ENCODE data around the gene SLC22A5. TPM values are rescaled to one million over a fixed set of nuclear protein-coding genes. Genes with fewer than 3 reads are reported as not detected.
"Not testable (repeated sequence)": the region's sequence is repeated elsewhere in the genome, so short reads cannot be mapped to it uniquely, and the experiment has no call there.

The SLC22A5 gene
- total and polyA plus RNA-seq, 7 experiments from 2014 or later, result 1.8 to 10.8 (median 6.9) TPM

DNA sequence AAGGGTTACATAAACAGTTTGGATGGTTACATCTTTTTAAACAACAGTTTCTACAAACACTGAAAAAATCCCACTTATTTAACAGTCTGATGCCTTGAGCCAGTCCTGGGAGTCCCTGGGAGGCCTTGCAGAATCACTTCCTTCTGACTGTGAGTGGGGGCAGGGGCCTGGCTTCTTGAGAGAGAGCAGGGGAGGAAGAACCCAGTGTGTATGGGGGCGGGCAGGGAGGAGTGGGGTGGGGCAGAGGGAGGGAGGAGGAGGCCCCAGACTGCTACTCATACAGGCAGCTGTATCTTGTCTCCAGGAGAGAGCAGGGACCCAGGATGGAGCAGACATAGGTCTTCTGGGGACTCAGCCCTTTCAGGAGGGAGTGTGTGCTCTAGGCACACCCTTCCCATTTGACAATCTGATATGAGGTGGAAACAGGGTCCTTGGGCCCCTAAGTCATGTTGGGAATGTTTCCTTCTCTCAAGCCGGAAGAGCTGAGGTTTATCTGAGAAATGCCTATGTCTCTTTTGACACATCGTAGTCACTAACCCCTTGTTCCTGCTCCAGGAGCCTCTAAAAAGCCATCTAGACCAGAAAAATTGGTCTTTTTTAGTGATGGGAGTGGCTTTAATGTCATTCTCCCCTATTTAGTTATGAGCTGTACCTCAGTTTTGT lies 68.2 kb downstream of the SLC22A5 start:
- Histone ChIP-seq H3K9me3 (ENCODE audit: control insufficient read depth in 2 of 3, low read length in 3 of 3) (no peaks in the 10 kb centered on the region), H3K27me3 (ENCODE audit: control insufficient read depth in 2 of 2, insufficient read depth in 2 of 2, low read length in 2 of 2) (no peaks in the 10 kb centered on the region), H3K36me3 (ENCODE audit: control insufficient read depth in 2 of 3, insufficient read depth in 3 of 3, low read length in 3 of 3) (peaks cover 0 to 7% (median 0%) of the 10 kb centered on the region in 3 experiments), H3K4me3 (ENCODE audit: low read length) (peak overlapping the region; percentile 25), H3K27ac (ENCODE audit: low read depth, low read length) (peak overlapping the region; percentile 67), H3K4me1 (ENCODE audit: control insufficient read depth in 2 of 2, insufficient read depth in 2 of 2, low read length in 2 of 2) (peaks cover 61 to 86% of the 10 kb centered on the region in 2 donors)
- Mint-ChIP-seq H3K27me3 (no peaks in the 10 kb centered on the region), H3K4me3 (peak overlapping the region; percentile 60 to 79 (median 68)), H3K27ac (peak overlapping the region; percentile 79 to 93 (median 85)), H3K9me3 (no peaks in the 10 kb centered on the region), H3K4me1 (peaks cover 68 to 96% (median 83%) of the 10 kb centered on the region in 7 donors), H3K36me3 (peaks cover 0 to 31% (median 26%) of the 10 kb centered on the region in 5 donors)
- DNase-seq (peak in 8 of 9 donors; percentile 36 to 66 (median 56)), ATAC-seq (peak; percentile 88)
- POLR2A ChIA-PET, result interaction anchor here (0.6 to 6.8 kb wide), 13 partner anchors 10 to 63 kb away, joined by 3 to 88 read pairs (median 9); partner anchors contain the start of gene IRF1
- CTCF ChIA-PET, result interaction anchor here (0.9 to 3.6 kb wide), 11 partner anchors 9 to 63 kb away, joined by 3 to 27 read pairs (median 6); partner anchors contain the start of gene IRF1
- intact Hi-C loops (cut with micrococcal nuclease), result loop anchor here (1.0 kb wide), 5 partner anchors 9 to 19 kb away; no protein-coding TSS in a partner anchor

DNA sequence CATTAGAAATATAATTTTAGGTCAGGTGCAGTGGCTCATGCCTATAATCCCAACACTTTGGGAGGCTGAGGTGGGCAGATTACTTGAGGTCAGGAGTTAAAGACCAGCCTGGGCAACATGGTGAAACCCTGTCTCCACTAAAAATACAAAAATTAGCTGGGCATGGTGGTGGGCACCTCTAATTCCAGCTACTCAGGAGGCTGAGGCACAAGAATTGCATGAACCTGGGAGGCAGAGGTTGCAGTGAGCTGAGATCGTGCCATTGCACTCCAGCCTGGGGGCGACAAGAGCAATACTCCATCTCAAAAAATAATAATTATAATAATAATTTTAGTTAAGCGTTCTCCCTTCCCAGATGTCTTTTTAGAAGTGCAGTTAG lies 68.7 kb downstream of the SLC22A5 start:
- H3K36me3 ChIP-seq (ENCODE audit: control insufficient read depth in 2 of 3, insufficient read depth in 3 of 3, low read length in 3 of 3); H3K27me3 Mint-ChIP-seq; intact Hi-C loops (cut with micrococcal nuclease); H3K27me3 ChIP-seq (ENCODE audit: control insufficient read depth in 2 of 2, insufficient read depth in 2 of 2, low read length in 2 of 2); H3K9me3 Mint-ChIP-seq; H3K9me3 ChIP-seq (ENCODE audit: control insufficient read depth in 2 of 3, low read length in 3 of 3); ATAC-seq; DNase-seq: not testable (repeated sequence)
- Histone ChIP-seq H3K27ac (ENCODE audit: low read depth, low read length) (peak overlapping the region; percentile 67), H3K4me3 (ENCODE audit: low read length) (peak overlapping the region; percentile 25), H3K4me1 (ENCODE audit: control insufficient read depth in 2 of 2, insufficient read depth in 2 of 2, low read length in 2 of 2) (peaks cover 61 to 86% of the 10 kb centered on the region in 2 donors)
- peaks cover 0 to 27% (median 20%) of the 10 kb centered on the region in 5 donors for H3K36me3 Mint-ChIP-seq
- ChIA-PET POLR2A (interaction anchor here (0.6 to 6.8 kb wide), 13 partner anchors 10 to 62 kb away, joined by 3 to 88 read pairs (median 9); partner anchors contain the start of gene IRF1), CTCF (interaction anchor here (0.6 to 3.6 kb wide), 12 partner anchors 9 to 63 kb away, joined by 3 to 27 read pairs (median 4); partner anchors contain the start of gene IRF1)
- H3K27ac Mint-ChIP-seq, result peak overlapping the region; percentile 79 to 93 (median 85)
- peaks cover 68 to 96% (median 83%) of the 10 kb centered on the region in 7 donors for H3K4me1 Mint-ChIP-seq
- peak overlapping the region; percentile 57 to 79 (median 68) for H3K4me3 Mint-ChIP-seq

DNA sequence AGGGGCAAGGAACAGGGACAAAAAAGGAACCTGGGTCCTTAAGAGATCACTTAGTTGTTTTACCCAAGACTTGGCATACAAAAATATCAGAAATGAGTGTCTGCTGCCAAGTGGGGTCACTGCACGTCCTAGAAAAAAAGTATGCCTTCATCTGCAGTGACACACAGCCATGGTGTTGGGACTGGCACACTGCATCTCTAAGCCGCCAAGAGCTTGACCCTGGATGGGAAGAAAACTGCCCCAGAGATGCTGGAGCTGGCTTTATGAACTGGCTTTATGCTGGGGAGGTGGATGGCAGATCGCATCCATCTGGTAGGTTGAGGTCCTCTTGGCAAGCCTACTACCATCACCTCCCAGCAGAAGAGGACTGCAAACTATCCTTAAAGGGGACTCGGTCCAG lies 69.4 kb downstream of the SLC22A5 start:
- peaks cover 0 to 30% (median 19%) of the 10 kb centered on the region in 5 donors for H3K36me3 Mint-ChIP-seq
- POLR2A ChIA-PET, result interaction anchor here (1.1 to 6.8 kb wide), 11 partner anchors 9 to 62 kb away, joined by 3 to 88 read pairs (median 9); partner anchors contain the start of gene IRF1
- no peak for DNase-seq

DNA sequence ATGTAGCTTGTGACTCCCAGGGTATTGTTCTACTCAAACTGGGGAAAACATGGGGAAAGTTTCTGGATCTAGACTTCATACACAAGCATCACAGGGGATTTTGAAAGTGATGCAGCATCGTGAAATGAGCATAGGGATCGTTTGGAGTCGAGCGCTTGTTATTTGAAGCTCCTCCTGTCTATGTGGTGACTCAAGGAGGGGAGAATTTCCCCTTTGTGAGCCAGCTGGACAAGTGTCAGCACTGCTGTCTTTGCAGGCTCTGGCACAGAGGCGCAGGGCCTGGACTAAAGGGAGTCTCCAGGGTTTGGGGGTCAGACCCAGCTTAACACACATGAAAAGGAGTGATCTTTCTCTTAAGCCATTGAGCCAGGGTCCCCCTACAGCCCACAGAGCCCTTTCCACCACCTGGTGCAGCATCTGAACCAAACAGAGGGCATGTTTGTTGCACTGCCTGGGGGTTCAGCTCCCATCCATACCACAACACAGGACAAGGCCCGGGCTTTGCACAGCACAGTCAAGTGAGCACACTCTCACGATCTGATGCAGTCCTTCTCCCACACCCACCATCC lies 70.1 kb downstream of the SLC22A5 start:
- no peaks in the 10 kb centered on the region for H3K9me3 Mint-ChIP-seq
- Histone ChIP-seq H3K27me3 (ENCODE audit: control insufficient read depth in 2 of 2, insufficient read depth in 2 of 2, low read length in 2 of 2) (no peaks in the 10 kb centered on the region), H3K4me3 (ENCODE audit: low read length) (no peak overlapping the region), H3K9me3 (ENCODE audit: control insufficient read depth in 2 of 3, low read length in 3 of 3) (no peaks in the 10 kb centered on the region), H3K36me3 (ENCODE audit: control insufficient read depth in 2 of 3, insufficient read depth in 3 of 3, low read length in 3 of 3) (peaks cover 0 to 5% (median 0%) of the 10 kb centered on the region in 3 experiments), H3K27ac (ENCODE audit: low read depth, low read length) (peak overlapping the region; percentile 67), H3K4me1 (ENCODE audit: control insufficient read depth in 2 of 2, insufficient read depth in 2 of 2, low read length in 2 of 2) (peaks cover 67 to 91% of the 10 kb centered on the region in 2 donors)
- ChIA-PET CTCF (interaction anchor here (0.6 to 3.6 kb wide), 10 partner anchors 10 to 50 kb away, joined by 3 to 27 read pairs (median 5); partner anchors contain the start of gene IRF1), POLR2A (interaction anchor here (1.1 to 6.8 kb wide), 11 partner anchors 8 to 61 kb away, joined by 3 to 88 read pairs (median 9); partner anchors contain the start of gene IRF1)
- DNase-seq (no peak), ATAC-seq (peak; percentile 41)
- H3K27ac Mint-ChIP-seq, result peak overlapping the region; percentile 46 to 89 (median 79)
- intact Hi-C loops (cut with micrococcal nuclease), result no loop called here
- H3K4me1 Mint-ChIP-seq, result peaks cover 66 to 99% (median 88%) of the 10 kb centered on the region in 7 donors
- peak overlapping the region in 4 of 10 donors; percentile 24 to 47 (median 46) for H3K4me3 Mint-ChIP-seq
- H3K27me3 Mint-ChIP-seq, result no peaks in the 10 kb centered on the region
- H3K36me3 Mint-ChIP-seq, result peaks cover 0 to 29% (median 17%) of the 10 kb centered on the region in 5 donors

More for the DNA sequence above, 69.4 kb downstream of the SLC22A5 start:
- peaks cover 67 to 99% (median 88%) of the 10 kb centered on the region in 7 donors for H3K4me1 Mint-ChIP-seq
- no peaks in the 10 kb centered on the region for H3K27me3 Mint-ChIP-seq
- H3K27me3 ChIP-seq (ENCODE audit: control insufficient read depth in 2 of 2, insufficient read depth in 2 of 2, low read length in 2 of 2), result no peaks in the 10 kb centered on the region
- peak overlapping the region in 9 of 10 donors; percentile 6 to 47 (median 38) for H3K4me3 Mint-ChIP-seq
- CTCF ChIA-PET, result interaction anchor here (0.6 to 3.6 kb wide), 13 partner anchors 8 to 62 kb away, joined by 3 to 27 read pairs (median 4); partner anchors contain the start of gene IRF1
- intact Hi-C loops (cut with micrococcal nuclease), result no loop called here
- H3K9me3 Mint-ChIP-seq, result no peaks in the 10 kb centered on the region
- no peaks in the 10 kb centered on the region for H3K9me3 ChIP-seq (ENCODE audit: control insufficient read depth in 2 of 3, low read length in 3 of 3)
- ATAC-seq, result no peak
- peak overlapping the region; percentile 49 to 89 (median 79) for H3K27ac Mint-ChIP-seq
- peak overlapping the region; percentile 67 for H3K27ac ChIP-seq (ENCODE audit: low read depth, low read length)
- H3K4me3 ChIP-seq (ENCODE audit: low read length), result no peak overlapping the region
- H3K36me3 ChIP-seq (ENCODE audit: control insufficient read depth in 2 of 3, insufficient read depth in 3 of 3, low read length in 3 of 3), result peaks cover 0 to 7% (median 0%) of the 10 kb centered on the region in 3 experiments
- H3K4me1 ChIP-seq (ENCODE audit: control insufficient read depth in 2 of 2, insufficient read depth in 2 of 2, low read length in 2 of 2), result peaks cover 66 to 89% of the 10 kb centered on the region in 2 donors

DNA sequence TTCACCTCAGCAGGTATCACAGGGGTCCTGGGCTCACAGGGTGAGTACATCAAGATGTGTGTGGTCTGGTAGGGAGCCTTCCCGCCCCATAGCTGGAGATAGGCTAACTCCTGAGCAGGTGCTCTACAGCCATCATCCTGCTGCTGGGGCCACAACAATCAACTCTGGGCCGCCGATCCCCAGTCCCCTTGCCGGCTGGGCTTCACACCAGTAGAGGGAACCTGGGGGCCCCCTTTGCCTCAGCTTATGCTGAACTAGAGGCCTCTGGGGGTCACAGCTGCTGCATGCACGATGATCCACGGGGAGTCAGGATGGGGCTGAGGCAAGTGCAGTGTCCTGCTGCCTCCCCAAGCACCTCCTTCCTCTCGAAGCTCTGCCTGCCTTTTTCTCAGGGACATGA lies 74.6 kb downstream of the SLC22A5 start:
- peaks cover 70 to 98% (median 88%) of the 10 kb centered on the region in 7 donors for H3K4me1 Mint-ChIP-seq
- POLR2A ChIA-PET, result interaction anchor here (0.7 to 2.0 kb wide), 6 partner anchors 11 to 53 kb away, joined by 3 to 7 read pairs (median 4); no protein-coding TSS in a partner anchor

More for the DNA sequence above, 74.6 kb downstream of the SLC22A5 start:
- peaks cover 10 to 48% (median 33%) of the 10 kb centered on the region in 5 donors for H3K36me3 Mint-ChIP-seq
- intact Hi-C loops (cut with micrococcal nuclease), result loop anchor here in 1 of 2 donors (1.0 kb wide), 1 partner anchor 12 kb away; no protein-coding TSS in a partner anchor
- H3K4me1 ChIP-seq (ENCODE audit: control insufficient read depth in 2 of 2, insufficient read depth in 2 of 2, low read length in 2 of 2), result peaks cover 69 to 79% of the 10 kb centered on the region in 2 donors
- no peak overlapping the region for H3K4me3 ChIP-seq (ENCODE audit: low read length)
- no peaks in the 10 kb centered on the region for H3K27me3 Mint-ChIP-seq
- no peaks in the 10 kb centered on the region for H3K9me3 Mint-ChIP-seq
- peak overlapping the region in 5 of 10 donors; percentile 17 to 54 (median 42) for H3K4me3 Mint-ChIP-seq
- no peak overlapping the region for H3K27ac ChIP-seq (ENCODE audit: low read depth, low read length)
- peak overlapping the region in 6 of 9 donors; percentile 17 to 88 (median 46) for H3K27ac Mint-ChIP-seq
- no peaks in the 10 kb centered on the region for H3K9me3 ChIP-seq (ENCODE audit: control insufficient read depth in 2 of 3, low read length in 3 of 3)
- no peaks in the 10 kb centered on the region for H3K27me3 ChIP-seq (ENCODE audit: control insufficient read depth in 2 of 2, insufficient read depth in 2 of 2, low read length in 2 of 2)
- peaks cover 0 to 10% (median 7%) of the 10 kb centered on the region in 3 experiments for H3K36me3 ChIP-seq (ENCODE audit: control insufficient read depth in 2 of 3, insufficient read depth in 3 of 3, low read length in 3 of 3)
- CTCF ChIA-PET, result interaction anchor here (1.0 to 1.2 kb wide), 3 partner anchors 11 to 56 kb away, joined by 3 to 4 read pairs (median 3); no protein-coding TSS in a partner anchor
- DNase-seq, result no peak
- no peak for ATAC-seq

Data from naive thymus-derived CD4-positive, alpha-beta T cell (primary cell).